Right cardiac atrium (tissue), 5 donors: ENCODE data around the gene ATG12. TPM values are rescaled to one million over a fixed set of nuclear protein-coding genes. Genes with fewer than 3 reads are reported as not detected.

ENCODE experiments used
- ATAC-seq, 2 donors: fragments of 200-7000 bp; cut with Tn5 transposase; one replicate each; pipeline versions ENCODE4 v1.8.0 to v1.9.1; 2020; ENCODE audit warnings: moderate library complexity in 2 of 2, mild to moderate bottlenecking in 1 of 2
- DNase-seq, 3 donors: peaks; one replicate each; pipeline ENCODE4 v3.0.0-alpha.2; 2020
- H3K27ac ChIP-seq: one replicate; pipeline ENCODE4 v1.5.1; 2013; ENCODE audit warnings: mild to moderate bottlenecking, low read length, control low read depth, moderate library complexity
- H3K27me3 ChIP-seq: one replicate; pipeline ENCODE4 v1.6.1; 2013; ENCODE audit not compliant: control insufficient read depth, insufficient read depth
- H3K4me1 ChIP-seq: one replicate; pipeline ENCODE4 v1.6.1; 2013; ENCODE audit warnings: low read length; ENCODE audit not compliant: control insufficient read depth, insufficient read depth
- H3K4me3 ChIP-seq: one replicate; pipeline ENCODE4 v1.5.1; 2013; ENCODE audit warnings: low read length, control low read depth
- H3K9me3 ChIP-seq: one replicate; pipeline ENCODE4 v1.6.1; 2013; ENCODE audit warnings: low read length; ENCODE audit not compliant: control insufficient read depth
- WGBS: extraction: QIAGEN DNeasy Blood & Tissue Kit; methylation state at CpG from one replicate; pipeline ENCODE4 v1.1.7; 2013; 5-methylcytosine and 5-hydroxymethylcytosine counted together
- intact Hi-C, 4 donors: fragments of 100-400 bp; cut with DNase I; formaldehyde crosslinking; loops; one replicate each; pipeline versions ENCODE4 v1.11.0 to v1.14.0; 2022 to 2023
- polyA plus RNA-seq: library from polyadenylated mRNA; stranded (reverse); fragments of 200-250 nt; gene quantifications from one replicate; pipeline ENCODE4 v1.2.3, GENCODE V29; 2013
- total RNA-seq, 4 donors: library from RNA; stranded (reverse); fragmentation: NEBNext Ultra II Directional; extraction: Animal tissue kit (Norgen Biotek cat#: 25700); gene quantifications; one replicate each; pipeline ENCODE4 v1.2.1, GENCODE V29; 2021
- donor health status: healthy with polysubstance abuse.
- donor health status: DM: no; HTN: yes; CAD: no.
- donor health status: DM: no; HTN: no; CAD: no.
- donor health status: DM: no; HTN: yes; CAD: no; lungs with severe emphysema.
- donor health status: DM: yes; HTN: yes; CAD: no.

The ATG12 gene
- total and polyA plus RNA-seq, 5 donors = 22.9 to 31.6 (median 26.2) TPM

- Histone ChIP-seq H3K27me3 (no peaks in the 10 kb centered on the region), H3K9me3 (no peaks in the 10 kb centered on the region), H3K4me3 (no peak overlapping the region), H3K4me1 (peaks cover 3% of the 10 kb centered on the region), H3K27ac (no peak overlapping the region)
- 89% methylated on average over 3 of the region's 3 CpGs for WGBS
- intact Hi-C loops = no loop called here
- ATAC-seq (no peak), DNase-seq (no peak)
Measured at GRCh38 chr5:115858396-115858795, 17.0 kb upstream of the ATG12 start.

- Histone ChIP-seq H3K4me3 (no peak overlapping the region), H3K4me1 (peaks cover 3% of the 10 kb centered on the region), H3K9me3 (no peaks in the 10 kb centered on the region), H3K27me3 (no peaks in the 10 kb centered on the region), H3K27ac (no peak overlapping the region)
- intact Hi-C loops = no loop called here
- ATAC-seq (no peak), DNase-seq (no peak)
- 43% methylated on average over 2 of the region's 2 CpGs for WGBS
Measured at GRCh38 chr5:115857626-115858349, 16.4 kb upstream of the ATG12 start.

GRCh38 chr5:115857057-115857479, 15.7 kb upstream of the ATG12 start:
- no peak for DNase-seq
- intact Hi-C loops = no loop called here
- H3K27ac ChIP-seq = no peak overlapping the region
- no peaks in the 10 kb centered on the region for H3K27me3 ChIP-seq
- whole genome bisulfite sequencing = 48% methylated on average over 1 of the region's 1 CpG
- peaks cover 3% of the 10 kb centered on the region for H3K4me1 ChIP-seq
- ATAC-seq = no peak
- H3K4me3 ChIP-seq = no peak overlapping the region
- H3K9me3 ChIP-seq = no peaks in the 10 kb centered on the region

- no peak for ATAC-seq
Measured at GRCh38 chr5:115855959-115856358, 14.6 kb upstream of the ATG12 start.

GRCh38 chr5:115854139-115854538, 12.8 kb upstream of the ATG12 start:
- peaks cover 7% of the 10 kb centered on the region for H3K4me1 ChIP-seq
- ATAC-seq (no peak), DNase-seq (no peak)
- H3K27ac ChIP-seq = no peak overlapping the region
- intact Hi-C loops = no loop called here
- no peaks in the 10 kb centered on the region for H3K27me3 ChIP-seq
- no peak overlapping the region for H3K4me3 ChIP-seq
- WGBS = 91% methylated on average over 3 of the region's 3 CpGs
- no peaks in the 10 kb centered on the region for H3K9me3 ChIP-seq

More at GRCh38 chr5:115855959-115856358, 14.6 kb upstream of the ATG12 start:
- H3K27ac ChIP-seq = no peak overlapping the region
- H3K4me1 ChIP-seq = peaks cover 2% of the 10 kb centered on the region
- DNase-seq = no peak
- H3K27me3 ChIP-seq = no peaks in the 10 kb centered on the region
- intact Hi-C loops = no loop called here
- no peaks in the 10 kb centered on the region for H3K9me3 ChIP-seq
- WGBS = 63% methylated on average over 1 of the region's 1 CpG
- H3K4me3 ChIP-seq = no peak overlapping the region

GRCh38 chr5:115850744-115851416, 9.5 kb upstream of the ATG12 start:
- H3K9me3 ChIP-seq = no peaks in the 10 kb centered on the region
- H3K27me3 ChIP-seq = no peaks in the 10 kb centered on the region
- peak overlapping the region; percentile 20 for H3K4me3 ChIP-seq
- H3K27ac ChIP-seq = no peak overlapping the region
- ATAC-seq (peak in 1 of 2 donors; percentile 33), DNase-seq (no peak)
- peaks cover 7% of the 10 kb centered on the region for H3K4me1 ChIP-seq
- intact Hi-C loops = no loop called here
- 42% methylated on average over 4 of the region's 4 CpGs for WGBS

GRCh38 chr5:115849258-115849798, 8.0 kb upstream of the ATG12 start:
- H3K27me3 ChIP-seq = no peaks in the 10 kb centered on the region
- DNase-seq (no peak), ATAC-seq (peak in 1 of 2 donors; percentile 29)
- H3K4me1 ChIP-seq = peaks cover 10% of the 10 kb centered on the region
- H3K9me3 ChIP-seq = no peaks in the 10 kb centered on the region
- intact Hi-C loops = no loop called here
- H3K27ac ChIP-seq = peak overlapping the region; percentile 53
- 83% methylated on average over 3 of the region's 3 CpGs for WGBS
- H3K4me3 ChIP-seq = no peak overlapping the region

GRCh38 chr5:115847290-115847689, 5.9 kb upstream of the ATG12 start:
- no peak overlapping the region for H3K4me3 ChIP-seq
- H3K27ac ChIP-seq = no peak overlapping the region
- DNase-seq = no peak
- ATAC-seq = no peak
- no peaks in the 10 kb centered on the region for H3K9me3 ChIP-seq
- intact Hi-C loops = no loop called here
- H3K27me3 ChIP-seq = no peaks in the 10 kb centered on the region
- 90% methylated on average over 7 of the region's 7 CpGs for WGBS
- peaks cover 10% of the 10 kb centered on the region for H3K4me1 ChIP-seq

GRCh38 chr5:115844321-115844817, 3.0 kb upstream of the ATG12 start:
- peak in 1 of 2 donors; percentile 27 for ATAC-seq
- Histone ChIP-seq H3K4me3 (peak overlapping the region; percentile 72), H3K27ac (peak overlapping the region; percentile 85), H3K4me1 (peaks cover 4% of the 10 kb centered on the region), H3K27me3 (no peaks in the 10 kb centered on the region), H3K9me3 (no peaks in the 10 kb centered on the region)
- intact Hi-C loops = loop anchor here in 1 of 4 donors (5.0 kb wide), 1 partner anchor 212 kb away; no protein-coding TSS in a partner anchor
- DNase-seq = no peak
- WGBS = 55% methylated on average over 7 of the region's 7 CpGs

GRCh38 chr5:115843444-115844130, 2.2 kb upstream of the ATG12 start:
- Histone ChIP-seq H3K4me3 (peak overlapping the region; percentile 72), H3K4me1 (peaks cover 5% of the 10 kb centered on the region), H3K27ac (peak overlapping the region; percentile 42), H3K9me3 (no peaks in the 10 kb centered on the region), H3K27me3 (no peaks in the 10 kb centered on the region)
- DNase-seq (peak in 2 of 3 donors; percentile 20 to 38), ATAC-seq (no peak)
- WGBS = 60% methylated on average over 6 of the region's 6 CpGs
- intact Hi-C loops = loop anchor here in 1 of 4 donors (5.0 kb wide), 1 partner anchor 211 kb away; no protein-coding TSS in a partner anchor
